GM21528 (cell line): ENCODE data around the gene GNB1.

Experiments
- ATAC-seq: cut with Tn5 transposase; IDR thresholded peaks from one replicate; pipeline ENCODE4 v1.9.1; 2021; ENCODE audit warnings: mild to moderate bottlenecking, moderate library complexity; ENCODE audit not compliant: unreplicated experiment, low FRiP score

GNB1 gene

GRCh38 chr1:1832820-1833219 lies 58.1 kb downstream of the GNB1 start:
- no peak for ATAC-seq

- no peak for ATAC-seq
Measured at GRCh38 chr1:1832166-1832565, 58.7 kb downstream of the GNB1 start.

GRCh38 chr1:1827089-1827848 lies 63.6 kb downstream of the GNB1 start:
- no peak for ATAC-seq

- ATAC-seq = no peak
Measured at GRCh38 chr1:1826356-1827088, 64.4 kb downstream of the GNB1 start.

GRCh38 chr1:1825217-1825616 lies 65.7 kb downstream of the GNB1 start:
- no peak for ATAC-seq

GRCh38 chr1:1819762-1820161 lies 71.1 kb downstream of the GNB1 start:
- no peak for ATAC-seq

- ATAC-seq = no peak
Measured at GRCh38 chr1:1817221-1817620, 73.7 kb downstream of the GNB1 start.

- no peak for ATAC-seq
Measured at GRCh38 chr1:1815606-1816281, 75.1 kb downstream of the GNB1 start.

- no peak for ATAC-seq
Measured at GRCh38 chr1:1809489-1809888, 81.4 kb downstream of the GNB1 start.

- ATAC-seq = no peak
Measured at GRCh38 chr1:1808206-1808605, 82.7 kb downstream of the GNB1 start.

- ATAC-seq = no peak
Measured at GRCh38 chr1:1806890-1807289, 84.0 kb downstream of the GNB1 start.

- no peak for ATAC-seq
Measured at GRCh38 chr1:1804301-1804700, 86.6 kb downstream of the GNB1 start.

GRCh38 chr1:1802871-1803270 lies 88.0 kb downstream of the GNB1 start:
- ATAC-seq = no peak

- no peak for ATAC-seq
Measured at GRCh38 chr1:1799716-1800115, 91.2 kb downstream of the GNB1 start.

- no peak for ATAC-seq
Measured at GRCh38 chr1:1797731-1798341, 93.1 kb downstream of the GNB1 start.

GRCh38 chr1:1796466-1796865 lies 94.4 kb downstream of the GNB1 start:
- no peak for ATAC-seq

GRCh38 chr1:1794999-1795398 lies 95.9 kb downstream of the GNB1 start:
- no peak for ATAC-seq

GRCh38 chr1:1793481-1794244 lies 97.2 kb downstream of the GNB1 start:
- ATAC-seq = no peak

- no peak for ATAC-seq
Measured at GRCh38 chr1:1788646-1789431, 102.0 kb downstream of the GNB1 start.

GRCh38 chr1:1788136-1788535 lies 102.8 kb downstream of the GNB1 start:
- ATAC-seq = no peak
